GM23338 (cell line): ENCODE data around the gene CLSTN2. TPM values are rescaled to one million over a fixed set of nuclear protein-coding genes. Genes with fewer than 3 reads are reported as not detected.
A peak's percentile ranks its signal among the peaks of the same experiment; 100 is the strongest.

ENCODE experiments used
- ATAC-seq: fragments of 200-7000 bp; cut with Tn5 transposase; 3 replicates; pipeline ENCODE4 v1.9.1; 2020
- DNase-seq: peaks from one replicate; pipeline ENCODE4 v3.0.0-alpha.2; 2015; ENCODE audit warnings: low spot score
- H2AFZ ChIP-seq: fragments of 200-600 bp; sonication (generic); 2 replicates; pipeline ENCODE4 v1.8.0; 2016; ENCODE audit warnings: antibody characterized with exemption, mild to moderate bottlenecking, moderate library complexity
- H3F3A ChIP-seq: fragments of 200-600 bp; sonication (generic); replicated peaks from 2 replicates; pipeline ENCODE4 v1.8.0; 2017; ENCODE audit warnings: antibody characterized with exemption, mixed run types, low read depth
- H3K27ac ChIP-seq: fragments of 200-600 bp; sonication (generic); 2 replicates; pipeline ENCODE4 v1.6.1; 2016; ENCODE audit warnings: low read depth
- H3K27me3 ChIP-seq: fragments of 200-600 bp; sonication (generic); 2 replicates; pipeline ENCODE4 v1.8.0; 2016; ENCODE audit warnings: mild to moderate bottlenecking, mixed run types, moderate library complexity; ENCODE audit not compliant: insufficient read depth
- H3K36me3 ChIP-seq: fragments of 200-600 bp; sonication (generic); 2 replicates; pipeline ENCODE4 v1.8.0; 2016; ENCODE audit warnings: mild to moderate bottlenecking; ENCODE audit not compliant: insufficient read depth
- H3K4me1 ChIP-seq: fragments of 200-600 bp; sonication (generic); 2 replicates; pipeline ENCODE4 v1.8.0; 2016; ENCODE audit warnings: mild to moderate bottlenecking, moderate library complexity; ENCODE audit not compliant: insufficient read depth
- H3K4me2 ChIP-seq: fragments of 200-600 bp; sonication (generic); 2 replicates; pipeline ENCODE4 v1.7.1; 2017; ENCODE audit warnings: mixed run types
- H3K4me3 ChIP-seq: fragments of 200-600 bp; sonication (generic); 2 replicates; pipeline ENCODE4 v1.6.1; 2016; ENCODE audit warnings: mixed run types
- H3K79me2 ChIP-seq: fragments of 200-600 bp; sonication (generic); replicated peaks from 2 replicates; pipeline ENCODE4 v1.8.0; 2017; ENCODE audit warnings: mild to moderate bottlenecking; ENCODE audit not compliant: insufficient read depth
- H3K9me2 ChIP-seq: fragments of 200-600 bp; sonication (generic); 2 replicates; pipeline ENCODE4 v1.8.0; 2017; ENCODE audit not compliant: insufficient read depth
- H4K20me1 ChIP-seq: fragments of 200-600 bp; sonication (generic); replicated peaks from 2 replicates; pipeline ENCODE4 v1.8.0; 2017; ENCODE audit warnings: mild to moderate bottlenecking; ENCODE audit not compliant: insufficient read depth
- H3K27ac Mint-ChIP-seq: 2 replicates; pipeline ENCODE4 v1.8.0; 2020; ENCODE audit warnings: inconsistent platforms, mild to moderate bottlenecking, moderate library complexity, mixed read lengths
- H3K27me3 Mint-ChIP-seq: 3 replicates; pipeline ENCODE4 v1.8.0; 2022; ENCODE audit warnings: low read depth, mild to moderate bottlenecking, moderate library complexity, mixed read lengths, inconsistent platforms; ENCODE audit not compliant: insufficient read depth, poor library complexity
- H3K36me3 Mint-ChIP-seq: 3 replicates; pipeline ENCODE4 v1.8.0; 2021; ENCODE audit warnings: low read depth, mild to moderate bottlenecking, inconsistent platforms, moderate library complexity, mixed read lengths
- H3K4me1 Mint-ChIP-seq: 3 replicates; pipeline ENCODE4 v1.8.0; 2020; ENCODE audit warnings: mild to moderate bottlenecking, inconsistent platforms, mixed read lengths
- H3K4me3 Mint-ChIP-seq: 3 replicates; pipeline ENCODE4 v1.8.0; 2021; ENCODE audit warnings: moderate library complexity, mild to moderate bottlenecking, inconsistent platforms, mixed read lengths
- H3K9me3 Mint-ChIP-seq: 3 replicates; pipeline ENCODE4 v1.8.0; 2020; ENCODE audit warnings: moderate library complexity, mild to moderate bottlenecking, inconsistent platforms, mixed read lengths
- CTCF ChIP-seq, 2 experiments: fragments of 200-600 bp in 1 of 2; sonication (generic) in 1 of 2; conservative IDR thresholded peaks; 2 replicates each; pipeline versions ENCODE4 v1.5.1 to v1.6.1; 2016 to 2017; ENCODE audit warnings: antibody characterized with exemption in 2 of 2, low read depth in 2 of 2, mild to moderate bottlenecking in 2 of 2, moderate library complexity in 1 of 2
- EZH2 ChIP-seq: fragments of 200-600 bp; sonication (generic); IDR thresholded peaks from one replicate; pipeline ENCODE4 v1.8.0; 2017; ENCODE audit warnings: antibody characterized with exemption, mild to moderate bottlenecking, low read depth; ENCODE audit not compliant: unreplicated experiment
- EZH2phosphoT487 ChIP-seq: fragments of 200-600 bp; sonication (generic); IDR thresholded peaks from one replicate; pipeline ENCODE4 v1.8.1; 2018; ENCODE audit warnings: antibody characterized with exemption; ENCODE audit not compliant: unreplicated experiment
- NANOG ChIP-seq: IDR thresholded peaks from 2 replicates; pipeline ENCODE4 v1.6.1; 2016; ENCODE audit warnings: antibody characterized with exemption, borderline replicate concordance
- POLR2AphosphoS5 ChIP-seq: IDR thresholded peaks from 2 replicates; pipeline ENCODE4 v1.6.1; 2016; ENCODE audit warnings: antibody characterized with exemption, low read depth
- STAT1 ChIP-seq: IDR thresholded peaks from one replicate; pipeline ENCODE4 v1.6.1; 2016; ENCODE audit warnings: antibody characterized with exemption; ENCODE audit not compliant: unreplicated experiment
- ZNF331 ChIP-seq: fragments of 250-450 bp; sonication (Bioruptor Pico); IDR thresholded peaks from 2 replicates; pipeline ENCODE4 v1.5.0; 2020; ENCODE audit warnings: low read depth, mild to moderate bottlenecking, moderate library complexity
- polyA plus RNA-seq: library from polyadenylated mRNA; unstranded; fragments of >200 nt; fragmentation: Nextera tagmentation; extraction: Ambion mirVana; gene quantifications from 2 replicates; pipeline ENCODE4 v1.2.1, GENCODE V29; 2016
- total RNA-seq: library from RNA; depleted of rRNA; stranded (reverse); fragments of >200 nt; shearing (Covaris generic); gene quantifications from 2 replicates; pipeline ENCODE4 v1.2.3, GENCODE V29; 2014
- TF ChIP-seq, protein P1 (sequence below): fragments of 250-450 bp; sonication (Bioruptor Pico); IDR thresholded peaks from 2 replicates; pipeline ENCODE4 v1.5.0; 2020; ENCODE audit warnings: mild to moderate bottlenecking, moderate library complexity
- TF ChIP-seq, protein P2 (sequence below): IDR thresholded peaks from 2 replicates; pipeline ENCODE4 v1.6.1; 2016; ENCODE audit warnings: antibody characterized with exemption

CLSTN2 gene
- total and polyA plus RNA-seq, 2 experiments from 2014 or later, result 0.11 to 0.83 TPM

GRCh38 chr3:140216249-140216648 is 281.3 kb downstream of the CLSTN2 start:
- Histone ChIP-seq H3K4me1 (peaks cover 17% of the 10 kb centered on the region), H3K27ac (no peak overlapping the region), H3K4me2 (no peak overlapping the region), H3F3A (no peaks in the 10 kb centered on the region), H3K36me3 (no peaks in the 10 kb centered on the region), H3K9me2 (0 out of 2 replicates have a peak, but pooled peaks cover 7% of the 10 kb centered on the region), H3K79me2 (no peaks in the 10 kb centered on the region), H4K20me1 (no peaks in the 10 kb centered on the region), H3K27me3 (no peaks in the 10 kb centered on the region), H2AFZ (no peak overlapping the region), H3K4me3 (no peak overlapping the region)
- Mint-ChIP-seq H3K4me3 (no peak overlapping the region), H3K9me3 (peaks cover 23% of the 10 kb centered on the region), H3K4me1 (peaks cover 18% of the 10 kb centered on the region), H3K27me3 (peaks cover 2% of the 10 kb centered on the region), H3K36me3 (peaks cover 19% of the 10 kb centered on the region), H3K27ac (no peak overlapping the region)
- DNase-seq (peak; percentile 16), ATAC-seq (no peak)
- TF ChIP-seq STAT1 (no peak), NANOG (no peak), CTCF (conservative IDR thresholded peaks at IDR 0.05; ENCODE audit: low read depth in 2 of 2) (peak; percentile 49 to 51)
- TF ChIP-seq, protein P1, sequence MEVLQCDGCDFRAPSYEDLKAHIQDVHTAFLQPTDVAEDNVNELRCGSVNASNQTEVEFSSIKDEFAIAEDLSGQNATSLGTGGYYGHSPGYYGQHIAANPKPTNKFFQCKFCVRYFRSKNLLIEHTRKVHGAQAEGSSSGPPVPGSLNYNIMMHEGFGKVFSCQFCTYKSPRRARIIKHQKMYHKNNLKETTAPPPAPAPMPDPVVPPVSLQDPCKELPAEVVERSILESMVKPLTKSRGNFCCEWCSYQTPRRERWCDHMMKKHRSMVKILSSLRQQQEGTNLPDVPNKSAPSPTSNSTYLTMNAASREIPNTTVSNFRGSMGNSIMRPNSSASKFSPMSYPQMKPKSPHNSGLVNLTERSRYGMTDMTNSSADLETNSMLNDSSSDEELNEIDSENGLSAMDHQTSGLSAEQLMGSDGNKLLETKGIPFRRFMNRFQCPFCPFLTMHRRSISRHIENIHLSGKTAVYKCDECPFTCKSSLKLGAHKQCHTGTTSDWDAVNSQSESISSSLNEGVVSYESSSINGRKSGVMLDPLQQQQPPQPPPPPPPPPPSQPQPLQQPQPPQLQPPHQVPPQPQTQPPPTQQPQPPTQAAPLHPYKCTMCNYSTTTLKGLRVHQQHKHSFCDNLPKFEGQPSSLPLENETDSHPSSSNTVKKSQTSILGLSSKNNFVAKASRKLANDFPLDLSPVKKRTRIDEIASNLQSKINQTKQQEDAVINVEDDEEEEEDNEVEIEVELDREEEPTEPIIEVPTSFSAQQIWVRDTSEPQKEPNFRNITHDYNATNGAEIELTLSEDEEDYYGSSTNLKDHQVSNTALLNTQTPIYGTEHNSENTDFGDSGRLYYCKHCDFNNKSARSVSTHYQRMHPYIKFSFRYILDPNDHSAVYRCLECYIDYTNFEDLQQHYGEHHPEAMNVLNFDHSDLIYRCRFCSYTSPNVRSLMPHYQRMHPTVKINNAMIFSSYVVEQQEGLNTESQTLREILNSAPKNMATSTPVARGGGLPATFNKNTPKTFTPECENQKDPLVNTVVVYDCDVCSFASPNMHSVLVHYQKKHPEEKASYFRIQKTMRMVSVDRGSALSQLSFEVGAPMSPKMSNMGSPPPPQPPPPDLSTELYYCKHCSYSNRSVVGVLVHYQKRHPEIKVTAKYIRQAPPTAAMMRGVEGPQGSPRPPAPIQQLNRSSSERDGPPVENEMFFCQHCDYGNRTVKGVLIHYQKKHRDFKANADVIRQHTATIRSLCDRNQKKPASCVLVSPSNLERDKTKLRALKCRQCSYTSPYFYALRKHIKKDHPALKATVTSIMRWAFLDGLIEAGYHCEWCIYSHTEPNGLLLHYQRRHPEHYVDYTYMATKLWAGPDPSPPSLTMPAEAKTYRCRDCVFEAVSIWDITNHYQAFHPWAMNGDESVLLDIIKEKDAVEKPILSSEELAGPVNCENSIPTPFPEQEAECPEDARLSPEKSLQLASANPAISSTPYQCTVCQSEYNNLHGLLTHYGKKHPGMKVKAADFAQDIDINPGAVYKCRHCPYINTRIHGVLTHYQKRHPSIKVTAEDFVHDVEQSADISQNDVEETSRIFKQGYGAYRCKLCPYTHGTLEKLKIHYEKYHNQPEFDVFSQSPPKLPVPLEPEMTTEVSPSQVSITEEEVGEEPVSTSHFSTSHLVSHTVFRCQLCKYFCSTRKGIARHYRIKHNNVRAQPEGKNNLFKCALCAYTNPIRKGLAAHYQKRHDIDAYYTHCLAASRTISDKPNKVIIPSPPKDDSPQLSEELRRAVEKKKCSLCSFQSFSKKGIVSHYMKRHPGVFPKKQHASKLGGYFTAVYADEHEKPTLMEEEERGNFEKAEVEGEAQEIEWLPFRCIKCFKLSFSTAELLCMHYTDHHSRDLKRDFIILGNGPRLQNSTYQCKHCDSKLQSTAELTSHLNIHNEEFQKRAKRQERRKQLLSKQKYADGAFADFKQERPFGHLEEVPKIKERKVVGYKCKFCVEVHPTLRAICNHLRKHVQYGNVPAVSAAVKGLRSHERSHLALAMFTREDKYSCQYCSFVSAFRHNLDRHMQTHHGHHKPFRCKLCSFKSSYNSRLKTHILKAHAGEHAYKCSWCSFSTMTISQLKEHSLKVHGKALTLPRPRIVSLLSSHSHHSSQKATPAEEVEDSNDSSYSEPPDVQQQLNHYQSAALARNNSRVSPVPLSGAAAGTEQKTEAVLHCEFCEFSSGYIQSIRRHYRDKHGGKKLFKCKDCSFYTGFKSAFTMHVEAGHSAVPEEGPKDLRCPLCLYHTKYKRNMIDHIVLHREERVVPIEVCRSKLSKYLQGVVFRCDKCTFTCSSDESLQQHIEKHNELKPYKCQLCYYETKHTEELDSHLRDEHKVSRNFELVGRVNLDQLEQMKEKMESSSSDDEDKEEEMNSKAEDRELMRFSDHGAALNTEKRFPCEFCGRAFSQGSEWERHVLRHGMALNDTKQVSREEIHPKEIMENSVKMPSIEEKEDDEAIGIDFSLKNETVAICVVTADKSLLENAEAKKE (CRISPR knock-in tag), result no peak

GRCh38 chr3:140219291-140219690 is 284.3 kb downstream of the CLSTN2 start:
- Histone ChIP-seq H3K27me3 (no peaks in the 10 kb centered on the region), H3K27ac (no peak overlapping the region), H3F3A (no peaks in the 10 kb centered on the region), H4K20me1 (no peaks in the 10 kb centered on the region), H2AFZ (peak overlapping the region; percentile 83), H3K9me2 (0 out of 2 replicates have a peak, but pooled peaks cover 4% of the 10 kb centered on the region), H3K79me2 (no peaks in the 10 kb centered on the region), H3K36me3 (no peaks in the 10 kb centered on the region), H3K4me1 (peaks cover 17% of the 10 kb centered on the region), H3K4me3 (no peak overlapping the region), H3K4me2 (no peak overlapping the region)
- ATAC-seq (no peak), DNase-seq (no peak)
- Mint-ChIP-seq H3K27me3 (peaks cover 2% of the 10 kb centered on the region), H3K9me3 (peaks cover 23% of the 10 kb centered on the region), H3K4me3 (no peak overlapping the region), H3K36me3 (peaks cover 19% of the 10 kb centered on the region), H3K4me1 (peaks cover 11% of the 10 kb centered on the region; the same call in 1 of the 3 replicates), H3K27ac (no peak overlapping the region)
- no peak for TF ChIP-seq ZNF331 (CRISPR knock-in tag)
- no peak for TF ChIP-seq NANOG
- no peak for TF ChIP-seq EZH2
- TF ChIP-seq EZH2phosphoT487, result no peak
- TF ChIP-seq POLR2AphosphoS5, result no peak
- TF ChIP-seq, protein P2, sequence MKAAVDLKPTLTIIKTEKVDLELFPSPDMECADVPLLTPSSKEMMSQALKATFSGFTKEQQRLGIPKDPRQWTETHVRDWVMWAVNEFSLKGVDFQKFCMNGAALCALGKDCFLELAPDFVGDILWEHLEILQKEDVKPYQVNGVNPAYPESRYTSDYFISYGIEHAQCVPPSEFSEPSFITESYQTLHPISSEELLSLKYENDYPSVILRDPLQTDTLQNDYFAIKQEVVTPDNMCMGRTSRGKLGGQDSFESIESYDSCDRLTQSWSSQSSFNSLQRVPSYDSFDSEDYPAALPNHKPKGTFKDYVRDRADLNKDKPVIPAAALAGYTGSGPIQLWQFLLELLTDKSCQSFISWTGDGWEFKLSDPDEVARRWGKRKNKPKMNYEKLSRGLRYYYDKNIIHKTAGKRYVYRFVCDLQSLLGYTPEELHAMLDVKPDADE, result no peak
- no peak for TF ChIP-seq STAT1
